Fibroblast of lung (primary cell): ENCODE measurements around the gene BRCC3. TPM values are rescaled to one million over a fixed set of nuclear protein-coding genes. Genes with fewer than 3 reads are reported as not detected.

ENCODE experiments used
- DNase-seq, 2 donors: peaks; one replicate each; pipeline versions ENCODE4 v3.0.0 to v3.0.0-alpha.2; 2010; ENCODE audit warnings: low read depth in 2 of 2
- H2AFZ ChIP-seq: 2 replicates; pipeline ENCODE4 v1.5.1; 2012; ENCODE audit warnings: low read length, control low read depth, inconsistent platforms
- H3K27ac ChIP-seq: 2 replicates; pipeline ENCODE4 v1.5.1; 2011; ENCODE audit warnings: low read length, control low read depth; ENCODE audit not compliant: insufficient read depth
- H3K27me3 ChIP-seq: 2 replicates; pipeline ENCODE4 v1.5.1; 2011; ENCODE audit warnings: mild to moderate bottlenecking, low read length; ENCODE audit not compliant: control insufficient read depth, insufficient read depth
- H3K36me3 ChIP-seq: 2 replicates; pipeline ENCODE4 v1.5.1; 2011; ENCODE audit warnings: low read length; ENCODE audit not compliant: control insufficient read depth, insufficient read depth
- H3K4me1 ChIP-seq: 2 replicates; pipeline ENCODE4 v1.5.1; 2011; ENCODE audit warnings: low read length; ENCODE audit not compliant: control insufficient read depth, insufficient read depth; ENCODE audit errors: extremely low read depth
- H3K4me2 ChIP-seq: 2 replicates; pipeline ENCODE4 v1.5.1; 2011; ENCODE audit warnings: low read length, control low read depth; ENCODE audit not compliant: insufficient read depth; ENCODE audit errors: extremely low read depth
- H3K4me3 ChIP-seq, 4 experiments: fragments of 200-600 bp in 1 of 4; sonication (generic) in 1 of 4; replicated peaks in 1 of 4; 2 replicates each; pipeline ENCODE4 v1.5.1; 2011 to 2016; ENCODE audit warnings: low read length in 4 of 4, low read depth in 3 of 4, mild to moderate bottlenecking in 3 of 4, control low read depth in 2 of 4, inconsistent platforms in 1 of 4, mixed read lengths in 1 of 4; ENCODE audit not compliant: insufficient read depth in 1 of 4; ENCODE audit errors: control extremely low read depth in 1 of 4
- H3K79me2 ChIP-seq: 2 replicates; pipeline ENCODE4 v1.5.1; 2012; ENCODE audit warnings: mild to moderate bottlenecking, low read length, inconsistent platforms; ENCODE audit not compliant: control insufficient read depth, insufficient read depth
- H3K9ac ChIP-seq: 2 replicates; pipeline ENCODE4 v1.5.1; 2011; ENCODE audit warnings: mild to moderate bottlenecking, low read length, control low read depth; ENCODE audit not compliant: insufficient read depth
- H3K9me3 ChIP-seq: 2 replicates; pipeline ENCODE4 v1.5.1; 2012; ENCODE audit warnings: low read depth, low read length; ENCODE audit not compliant: control insufficient read depth, insufficient read depth
- H4K20me1 ChIP-seq: 2 replicates; pipeline ENCODE4 v1.5.1; 2011; ENCODE audit warnings: low read length; ENCODE audit not compliant: control insufficient read depth, insufficient read depth; ENCODE audit errors: extremely low read depth
- EZH2 ChIP-seq: IDR thresholded peaks from 2 replicates; pipeline ENCODE4 v1.5.1; 2012; ENCODE audit warnings: low read length, control low read depth, mild to moderate bottlenecking; ENCODE audit errors: missing control alignments
- polyA plus RNA-seq, 2 donors: library from polyadenylated mRNA; depleted of rRNA in 1 of 2; stranded (reverse) in 1 of 2; unstranded in 1 of 2; fragments of >200 nt; gene quantifications; 2 replicates each; pipeline ENCODE4 v1.2.1, GENCODE V29; 2011 to 2012; ENCODE audit warnings: missing spikeins in 1 of 2
- total RNA-seq: library from RNA; depleted of rRNA; stranded (reverse); fragments of >200 nt; gene quantifications from 2 replicates; pipeline ENCODE4 v1.2.1, GENCODE V29; 2014
- TF ChIP-seq, protein P1 (sequence below), 2 donors: IDR thresholded peaks in 1 of 2; conservative IDR thresholded peaks in 1 of 2; 1 replicate in 1 of 2; 2 replicates in 1 of 2; pipeline ENCODE4 v1.5.1; 2011 to 2012; ENCODE audit warnings: low read length in 2 of 2, control low read depth in 1 of 2, inconsistent platforms in 1 of 2, low read depth in 1 of 2, mild to moderate bottlenecking in 1 of 2

The BRCC3 gene
- total and polyA plus RNA-seq, 2 donors (not counting 1 experiment from before 2014, with no cell fraction given) = 12.1 to 22.0 TPM

DNA sequence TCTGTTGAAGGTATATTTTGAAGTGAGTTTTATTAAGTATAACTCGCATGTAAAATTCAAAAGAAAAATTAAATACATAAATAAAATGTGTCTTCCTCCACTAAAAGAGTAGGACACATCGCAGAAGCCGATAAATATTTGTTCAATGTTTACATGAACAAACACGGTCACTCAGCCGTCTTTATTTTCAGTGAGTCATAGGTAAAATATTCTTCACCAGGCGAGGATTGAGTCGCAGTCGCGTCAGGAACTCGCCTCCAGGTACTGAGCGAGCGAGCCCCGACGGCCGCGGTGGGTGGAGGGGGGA is 44.9 kb upstream of the BRCC3 start:
- Histone ChIP-seq H3K36me3 (no peaks in the 10 kb centered on the region), H3K4me1 (no peaks in the 10 kb centered on the region), H3K4me3 (peak overlapping the region in 3 of 4 experiments; percentile 12 to 78 (median 76)), H3K27ac (peak overlapping the region; percentile 3), H3K9ac (peak overlapping the region; percentile 36), H3K27me3 (no peaks in the 10 kb centered on the region), H2AFZ (no peak overlapping the region), H4K20me1 (no peaks in the 10 kb centered on the region), H3K9me3 (no peaks in the 10 kb centered on the region), H3K4me2 (no peak overlapping the region), H3K79me2 (peaks cover 2% of the 10 kb centered on the region)
- no peak for TF ChIP-seq EZH2
- TF ChIP-seq, protein P1, sequence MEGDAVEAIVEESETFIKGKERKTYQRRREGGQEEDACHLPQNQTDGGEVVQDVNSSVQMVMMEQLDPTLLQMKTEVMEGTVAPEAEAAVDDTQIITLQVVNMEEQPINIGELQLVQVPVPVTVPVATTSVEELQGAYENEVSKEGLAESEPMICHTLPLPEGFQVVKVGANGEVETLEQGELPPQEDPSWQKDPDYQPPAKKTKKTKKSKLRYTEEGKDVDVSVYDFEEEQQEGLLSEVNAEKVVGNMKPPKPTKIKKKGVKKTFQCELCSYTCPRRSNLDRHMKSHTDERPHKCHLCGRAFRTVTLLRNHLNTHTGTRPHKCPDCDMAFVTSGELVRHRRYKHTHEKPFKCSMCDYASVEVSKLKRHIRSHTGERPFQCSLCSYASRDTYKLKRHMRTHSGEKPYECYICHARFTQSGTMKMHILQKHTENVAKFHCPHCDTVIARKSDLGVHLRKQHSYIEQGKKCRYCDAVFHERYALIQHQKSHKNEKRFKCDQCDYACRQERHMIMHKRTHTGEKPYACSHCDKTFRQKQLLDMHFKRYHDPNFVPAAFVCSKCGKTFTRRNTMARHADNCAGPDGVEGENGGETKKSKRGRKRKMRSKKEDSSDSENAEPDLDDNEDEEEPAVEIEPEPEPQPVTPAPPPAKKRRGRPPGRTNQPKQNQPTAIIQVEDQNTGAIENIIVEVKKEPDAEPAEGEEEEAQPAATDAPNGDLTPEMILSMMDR (conservative IDR thresholded peaks at IDR 0.05 in 1 of 2, IDR thresholded peaks at IDR 0.05 in 1 of 2; ENCODE audit: low read depth in 1 of 2, low read length in 2 of 2) = no peak
- no peak for DNase-seq

DNA sequence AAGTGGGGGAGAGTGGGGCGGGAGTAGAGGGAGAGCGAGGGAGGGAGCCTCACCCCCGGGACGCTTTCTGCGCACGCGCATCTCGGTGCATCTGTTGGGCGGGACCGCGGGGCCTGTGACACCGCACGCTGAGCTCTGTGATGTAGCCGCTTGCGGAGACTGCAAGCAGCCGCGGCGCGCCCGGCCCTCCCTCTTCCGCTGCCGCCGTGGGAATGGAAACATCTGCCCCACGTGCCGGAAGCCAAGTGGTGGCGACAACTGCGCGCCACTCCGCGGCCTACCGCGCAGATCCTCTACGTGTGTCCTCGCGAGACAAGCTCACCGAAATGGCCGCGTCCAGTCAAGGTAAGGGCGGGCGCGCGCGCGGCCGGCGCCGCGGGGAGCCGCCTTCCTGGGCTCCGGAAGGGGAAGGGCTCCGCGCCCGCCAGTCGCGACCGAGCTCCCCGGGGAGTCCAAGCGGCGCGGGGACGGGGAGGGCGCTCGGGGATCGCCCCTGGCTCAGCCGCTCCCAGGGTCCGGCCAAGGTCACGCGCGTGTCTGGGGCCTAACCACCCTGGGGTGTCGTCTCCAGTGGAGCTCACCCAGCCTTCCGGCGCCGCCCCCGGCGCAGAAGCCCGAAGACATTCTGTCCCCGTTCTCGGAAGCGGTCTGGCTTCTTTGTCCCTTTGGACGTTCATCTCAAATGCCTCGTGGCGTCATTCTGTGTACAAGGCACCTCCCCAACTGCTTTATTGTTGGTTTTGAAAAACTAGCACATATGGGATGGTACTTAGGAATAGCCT is 44.4 kb upstream of the BRCC3 start, which contains the start of gene FUNDC2:
FUNDC2 (plus strand) TSS at position 118 of the 782 bp plus-strand sequence; CDS start at position 213, 95 bp downstream.
- Histone ChIP-seq H3K9me3 (no peaks in the 10 kb centered on the region), H3K9ac (peak within 1 kb of the TSS; percentile 87), H3K27me3 (no peaks in the 10 kb centered on the region), H3K79me2 (peaks cover 2% of the 10 kb centered on the region), H2AFZ (no peak within 1 kb of the TSS), H3K4me3 (peak within 1 kb of the TSS; percentile 35 to 91 (median 67)), H3K4me2 (peak within 1 kb of the TSS; percentile 46), H3K36me3 (no peaks in the 10 kb centered on the region), H4K20me1 (no peaks in the 10 kb centered on the region), H3K4me1 (no peaks in the 10 kb centered on the region), H3K27ac (peak within 1 kb of the TSS; percentile 83)
- peak; percentile 93 for DNase-seq
- TF ChIP-seq, protein P1 (conservative IDR thresholded peaks at IDR 0.05 in 1 of 2, IDR thresholded peaks at IDR 0.05 in 1 of 2; ENCODE audit: low read depth in 1 of 2, low read length in 2 of 2) = no peak
- TF ChIP-seq EZH2 = no peak

- no peaks in the 10 kb centered on the region for H3K27me3 ChIP-seq
- H3K9ac ChIP-seq = peak overlapping the region; percentile 87
- H4K20me1 ChIP-seq = no peaks in the 10 kb centered on the region
- DNase-seq = peak; percentile 77 to 79
- peaks cover 2% of the 10 kb centered on the region for H3K79me2 ChIP-seq
- no peak for TF ChIP-seq EZH2
- TF ChIP-seq, protein P1 (conservative IDR thresholded peaks at IDR 0.05 in 1 of 2, IDR thresholded peaks at IDR 0.05 in 1 of 2; ENCODE audit: low read depth in 1 of 2, low read length in 2 of 2) = no peak
- no peaks in the 10 kb centered on the region for H3K36me3 ChIP-seq
- H3K4me1 ChIP-seq = no peaks in the 10 kb centered on the region
- peak overlapping the region; percentile 46 for H3K4me2 ChIP-seq
- H3K9me3 ChIP-seq = no peaks in the 10 kb centered on the region
- peak overlapping the region; percentile 83 for H3K27ac ChIP-seq
- H2AFZ ChIP-seq = no peak overlapping the region
- peak overlapping the region; percentile 35 to 91 (median 67) for H3K4me3 ChIP-seq
These were observed 43.7 kb upstream of the BRCC3 start for GRCh38 chrX:155027509-155028066.
